Adrenal gland (tissue), 5 donors: ENCODE results near the gene SAYSD1.

ENCODE experiments used
- CTCF ChIP-seq, 6 experiments: fragments of 450-650 bp in 4 of 6; fragments of 200-600 bp in 2 of 6; sonication (generic) in 1 of 6; IDR thresholded peaks; 1 replicate in 5 of 6; 2 replicates in 1 of 6; pipeline versions ENCODE4 v1.5.1 to v1.8.0; 2016 to 2021; ENCODE audit warnings: antibody characterized with exemption in 6 of 6, mild to moderate bottlenecking in 2 of 6, moderate library complexity in 1 of 6
- POLR2A ChIP-seq, 2 donors: fragments of 450-650 bp; IDR thresholded peaks; one replicate each; pipeline ENCODE4 v1.6.1; 2017; ENCODE audit warnings: antibody characterized with exemption in 2 of 2, mild to moderate bottlenecking in 2 of 2, moderate library complexity in 1 of 2
- donor health status: DM: no; HTN: no; CAD: no.

DNA sequence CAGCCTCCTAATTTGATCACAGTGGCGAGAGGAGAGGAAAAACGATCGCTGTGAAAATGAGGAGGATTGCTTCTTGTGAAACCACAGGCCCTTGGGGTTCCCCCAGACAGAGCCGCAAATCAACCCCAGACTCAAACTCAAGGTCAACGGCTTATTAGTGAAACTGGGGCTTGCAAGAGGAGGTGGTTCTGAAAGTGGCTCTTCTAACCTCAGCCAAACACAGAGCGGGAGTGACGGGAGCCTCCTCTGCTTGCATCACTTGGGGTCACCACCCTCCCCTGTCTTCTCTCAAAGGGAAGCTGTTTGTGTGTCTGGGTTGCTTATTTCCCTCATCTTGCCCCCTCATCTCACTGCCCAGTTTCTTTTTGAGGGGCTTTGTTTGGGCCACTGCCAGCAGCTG, 28.7 kb downstream of the SAYSD1 start:
- no peak for TF ChIP-seq CTCF (IDR thresholded peaks at IDR 0.05)
- no peak for TF ChIP-seq POLR2A (IDR thresholded peaks at IDR 0.05)
